Smooth muscle cell (in vitro differentiated cells): ENCODE data around the gene RETN. TPM values are rescaled to one million over a fixed set of nuclear protein-coding genes. Genes with fewer than 3 reads are reported as not detected.
A peak's percentile ranks its signal among the peaks of the same experiment; 100 is the strongest.

Experiments used
- DNase-seq: peaks from one replicate; lab custom pipeline; 2025; ENCODE audit not compliant: unreplicated experiment; lab: John Stamatoyannopoulos, UW
- H2AFZ ChIP-seq: fragments of 200-600 bp; sonication (generic); 2 replicates; pipeline ENCODE4 v1.6.0; 2016; ENCODE audit warnings: antibody characterized with exemption, low read depth, mild to moderate bottlenecking
- H3F3A ChIP-seq: fragments of 200-600 bp; sonication (generic); 2 replicates; pipeline ENCODE4 v1.6.0; 2017; ENCODE audit warnings: antibody characterized with exemption, low read depth
- H3K27ac ChIP-seq: fragments of 200-600 bp; sonication (generic); 2 replicates; pipeline ENCODE4 v1.5.1; 2016; ENCODE audit warnings: low read depth, mild to moderate bottlenecking
- H3K27me3 ChIP-seq: fragments of 200-600 bp; sonication (generic); 2 replicates; pipeline ENCODE4 v1.6.1; 2016; ENCODE audit warnings: low read depth, mild to moderate bottlenecking
- H3K36me3 ChIP-seq: fragments of 200-600 bp; sonication (generic); 2 replicates; pipeline ENCODE4 v1.5.1; 2016; ENCODE audit warnings: low read depth
- H3K4me1 ChIP-seq: fragments of 200-600 bp; sonication (generic); 2 replicates; pipeline ENCODE4 v1.5.1; 2016; ENCODE audit warnings: low read depth
- H3K4me2 ChIP-seq: fragments of 200-600 bp; sonication (generic); 2 replicates; pipeline ENCODE4 v1.6.0; 2016; ENCODE audit warnings: mild to moderate bottlenecking
- H3K4me3 ChIP-seq: fragments of 200-600 bp; sonication (generic); 2 replicates; pipeline ENCODE4 v1.5.1; 2016; ENCODE audit warnings: mild to moderate bottlenecking
- H3K79me2 ChIP-seq: fragments of 200-600 bp; sonication (generic); 2 replicates; pipeline ENCODE4 v1.6.0; 2016; ENCODE audit warnings: low read depth, mild to moderate bottlenecking
- H3K9ac ChIP-seq: fragments of 200-600 bp; sonication (generic); 2 replicates; pipeline ENCODE4 v1.6.0; 2016; ENCODE audit warnings: low read depth
- H3K9me3 ChIP-seq: fragments of 200-600 bp; sonication (generic); replicated peaks from 2 replicates; pipeline ENCODE4 v1.5.1; 2016; ENCODE audit warnings: low read depth
- H4K20me1 ChIP-seq: fragments of 200-600 bp; sonication (generic); 2 replicates; pipeline ENCODE4 v1.6.0; 2016; ENCODE audit warnings: low read depth
- WGBS: methylation state at CpG from one replicate; pipeline ENCODE4 v1.1.7; 2016; ENCODE audit warnings: low lambda C conversion rate; 5-methylcytosine and 5-hydroxymethylcytosine counted together
- polyA plus RNA-seq: library from polyadenylated mRNA; unstranded; fragments of >200 nt; fragmentation: Nextera tagmentation; extraction: Ambion mirVana; gene quantifications from 2 replicates; pipeline ENCODE4 v1.2.1, GENCODE V29; 2016
- total RNA-seq: library from RNA; depleted of rRNA; stranded (reverse); fragments of >200 nt; gene quantifications from 2 replicates; pipeline ENCODE4 v1.2.3, GENCODE V29; 2014
- TF ChIP-seq, protein P1 (sequence below): fragments of 200-600 bp; sonication (generic); IDR thresholded peaks from 2 replicates; pipeline ENCODE4 v1.5.1; 2017; ENCODE audit warnings: borderline replicate concordance, mild to moderate bottlenecking, antibody characterized with exemption; ENCODE audit not compliant: insufficient read depth, poor library complexity, severe bottlenecking

RETN gene
- total and polyA plus RNA-seq, 2 experiments from 2014 or later: not detected

- whole genome bisulfite sequencing: 97% methylated on average over 34 of the region's 34 CpGs
- peaks cover 13% of the 10 kb centered on the region for H3K4me1 ChIP-seq
- peaks cover 42% of the 10 kb centered on the region for H3K79me2 ChIP-seq
- no peak overlapping the region for H3K9ac ChIP-seq
- no peak overlapping the region for H3K4me3 ChIP-seq
- no peak for DNase-seq
- H3F3A ChIP-seq: no peaks in the 10 kb centered on the region
- no peak overlapping the region for H3K4me2 ChIP-seq
- H3K9me3 ChIP-seq: no peaks in the 10 kb centered on the region
- no peaks in the 10 kb centered on the region for H4K20me1 ChIP-seq
- no peaks in the 10 kb centered on the region for H3K27me3 ChIP-seq
- no peaks in the 10 kb centered on the region for H3K36me3 ChIP-seq
- no peak overlapping the region for H3K27ac ChIP-seq
- TF ChIP-seq, protein P1, sequence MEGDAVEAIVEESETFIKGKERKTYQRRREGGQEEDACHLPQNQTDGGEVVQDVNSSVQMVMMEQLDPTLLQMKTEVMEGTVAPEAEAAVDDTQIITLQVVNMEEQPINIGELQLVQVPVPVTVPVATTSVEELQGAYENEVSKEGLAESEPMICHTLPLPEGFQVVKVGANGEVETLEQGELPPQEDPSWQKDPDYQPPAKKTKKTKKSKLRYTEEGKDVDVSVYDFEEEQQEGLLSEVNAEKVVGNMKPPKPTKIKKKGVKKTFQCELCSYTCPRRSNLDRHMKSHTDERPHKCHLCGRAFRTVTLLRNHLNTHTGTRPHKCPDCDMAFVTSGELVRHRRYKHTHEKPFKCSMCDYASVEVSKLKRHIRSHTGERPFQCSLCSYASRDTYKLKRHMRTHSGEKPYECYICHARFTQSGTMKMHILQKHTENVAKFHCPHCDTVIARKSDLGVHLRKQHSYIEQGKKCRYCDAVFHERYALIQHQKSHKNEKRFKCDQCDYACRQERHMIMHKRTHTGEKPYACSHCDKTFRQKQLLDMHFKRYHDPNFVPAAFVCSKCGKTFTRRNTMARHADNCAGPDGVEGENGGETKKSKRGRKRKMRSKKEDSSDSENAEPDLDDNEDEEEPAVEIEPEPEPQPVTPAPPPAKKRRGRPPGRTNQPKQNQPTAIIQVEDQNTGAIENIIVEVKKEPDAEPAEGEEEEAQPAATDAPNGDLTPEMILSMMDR: no peak
- no peak overlapping the region for H2AFZ ChIP-seq
These were observed 43.0 kb upstream of the RETN start for GRCh38 chr19:7625763-7626372.

GRCh38 chr19:7627166-7627565 is 41.7 kb upstream of the RETN start:
- Histone ChIP-seq H3K4me1 (peaks cover 17% of the 10 kb centered on the region), H3K27me3 (no peaks in the 10 kb centered on the region), H3K36me3 (no peaks in the 10 kb centered on the region), H4K20me1 (no peaks in the 10 kb centered on the region), H3K4me2 (no peak overlapping the region), H3K9me3 (no peaks in the 10 kb centered on the region), H3F3A (no peaks in the 10 kb centered on the region), H3K27ac (no peak overlapping the region), H2AFZ (no peak overlapping the region), H3K79me2 (peaks cover 45% of the 10 kb centered on the region), H3K9ac (no peak overlapping the region), H3K4me3 (no peak overlapping the region)
- TF ChIP-seq, protein P1: no peak
- no peak for DNase-seq
- 93% methylated on average over 18 of the region's 24 CpGs for WGBS

GRCh38 chr19:7628589-7629311 is 40.1 kb upstream of the RETN start:
- Histone ChIP-seq H3K9ac (peak overlapping the region; percentile 92), H3K4me1 (peaks cover 17% of the 10 kb centered on the region), H3K79me2 (peaks cover 45% of the 10 kb centered on the region), H3K27me3 (no peaks in the 10 kb centered on the region), H3K4me3 (peak overlapping the region; percentile 83), H3F3A (no peaks in the 10 kb centered on the region), H2AFZ (peak overlapping the region; percentile 60), H3K9me3 (no peaks in the 10 kb centered on the region), H3K4me2 (peak overlapping the region; percentile 94), H3K27ac (peak overlapping the region; percentile 50), H3K36me3 (no peaks in the 10 kb centered on the region), H4K20me1 (no peaks in the 10 kb centered on the region)
- TF ChIP-seq, protein P1: no peak
- DNase-seq: no peak
- WGBS: 14% methylated on average over 15 of the region's 15 CpGs
